SIG-M5 treated with dmso at 0.1 percent for 504 hours (cell line): ENCODE results near the gene PPCDC.

Source experiments
- DNase-seq: peaks from one replicate; lab custom pipeline; 2025; ENCODE audit not compliant: unreplicated experiment; lab: John Stamatoyannopoulos, UW

PPCDC gene

GRCh38 chr15:75008629-75009326, 14.6 kb upstream of the PPCDC start:
- DNase-seq: peak; percentile 75

- no peak for DNase-seq
Observed at GRCh38 chr15:75016431-75016830, 7.0 kb upstream of the PPCDC start.

GRCh38 chr15:75019916-75020315, 3.5 kb upstream of the PPCDC start:
- no peak for DNase-seq

- DNase-seq: no peak
Observed at GRCh38 chr15:75021341-75021740, 2.0 kb upstream of the PPCDC start.

- no peak for DNase-seq
Observed at GRCh38 chr15:75022783-75023180, 608 bp upstream of the PPCDC start.

- DNase-seq: peak; percentile 90
Observed at GRCh38 chr15:75023872-75024636, 664 bp downstream of the PPCDC start.

GRCh38 chr15:75025107-75025506, 1.7 kb downstream of the PPCDC start:
- DNase-seq: no peak

GRCh38 chr15:75025548-75026260, 2.3 kb downstream of the PPCDC start:
- peak; percentile 14 for DNase-seq

- no peak for DNase-seq
Observed at GRCh38 chr15:75027551-75027950, 4.2 kb downstream of the PPCDC start.

GRCh38 chr15:75028991-75029377, 5.6 kb downstream of the PPCDC start:
- no peak for DNase-seq

- DNase-seq: peak; percentile 61
Observed at GRCh38 chr15:75029378-75030022, 6.1 kb downstream of the PPCDC start.

- DNase-seq: no peak
Observed at GRCh38 chr15:75030023-75030413, 6.6 kb downstream of the PPCDC start.

GRCh38 chr15:75030424-75030823, 7.0 kb downstream of the PPCDC start:
- no peak for DNase-seq

- DNase-seq: no peak
Observed at GRCh38 chr15:75031848-75032247, 8.5 kb downstream of the PPCDC start.

GRCh38 chr15:75032395-75032794, 9.0 kb downstream of the PPCDC start:
- DNase-seq: no peak

GRCh38 chr15:75033809-75034208, 10.4 kb downstream of the PPCDC start:
- no peak for DNase-seq

- DNase-seq: peak; percentile 36
Observed at GRCh38 chr15:75034615-75035014, 11.2 kb downstream of the PPCDC start.

- DNase-seq: peak; percentile 65
Observed at GRCh38 chr15:75036212-75036616, 12.8 kb downstream of the PPCDC start.

GRCh38 chr15:75037685-75038084, 14.3 kb downstream of the PPCDC start:
- no peak for DNase-seq

GRCh38 chr15:75038231-75038630, 14.8 kb downstream of the PPCDC start:
- DNase-seq: no peak

- peak; percentile 97 for DNase-seq
Observed at GRCh38 chr15:75042730-75043508, 19.5 kb downstream of the PPCDC start.
